ENCODE results near the gene CUX1.

DNA sequence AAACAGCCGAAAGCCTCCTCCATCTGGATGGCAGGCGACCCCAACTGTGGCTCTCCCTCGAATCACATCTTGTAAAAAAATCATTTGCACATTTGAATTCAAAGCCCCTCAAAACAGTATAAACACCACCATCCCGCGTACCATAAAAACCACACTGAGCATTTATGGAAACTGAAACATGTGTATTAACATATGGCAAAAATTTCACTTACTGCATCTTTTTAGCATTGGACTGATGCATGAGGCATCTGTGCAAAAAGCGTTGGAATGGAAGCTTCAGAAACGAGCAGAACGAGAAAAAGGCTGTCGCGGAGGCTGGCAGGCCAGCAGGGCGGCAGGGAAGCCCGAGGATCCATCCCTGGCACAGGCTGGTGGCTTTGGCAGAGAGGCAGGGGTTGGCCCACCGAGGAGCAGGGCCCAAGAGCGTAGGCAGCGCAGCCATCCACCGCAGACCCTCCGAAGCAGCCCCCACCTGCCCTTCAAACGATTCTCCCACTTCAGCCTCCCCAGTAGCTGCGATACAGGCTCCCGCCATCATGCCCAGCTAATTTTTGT lies 39.3 kb upstream of the CUX1 start:
- TF ChIP-seq CTCF (IDR thresholded peaks at IDR 0.05): no peak
- TF ChIP-seq POLR2A (IDR thresholded peaks at IDR 0.05): no peak

Data from body of pancreas (tissue), 4 donors.